ENCODE data around the gene TNS1. TPM values are rescaled to one million over a fixed set of nuclear protein-coding genes. Genes with fewer than 3 reads are reported as not detected.

TNS1 gene
- polyA plus RNA-seq, 1 experiment = 19.7 TPM

DNA sequence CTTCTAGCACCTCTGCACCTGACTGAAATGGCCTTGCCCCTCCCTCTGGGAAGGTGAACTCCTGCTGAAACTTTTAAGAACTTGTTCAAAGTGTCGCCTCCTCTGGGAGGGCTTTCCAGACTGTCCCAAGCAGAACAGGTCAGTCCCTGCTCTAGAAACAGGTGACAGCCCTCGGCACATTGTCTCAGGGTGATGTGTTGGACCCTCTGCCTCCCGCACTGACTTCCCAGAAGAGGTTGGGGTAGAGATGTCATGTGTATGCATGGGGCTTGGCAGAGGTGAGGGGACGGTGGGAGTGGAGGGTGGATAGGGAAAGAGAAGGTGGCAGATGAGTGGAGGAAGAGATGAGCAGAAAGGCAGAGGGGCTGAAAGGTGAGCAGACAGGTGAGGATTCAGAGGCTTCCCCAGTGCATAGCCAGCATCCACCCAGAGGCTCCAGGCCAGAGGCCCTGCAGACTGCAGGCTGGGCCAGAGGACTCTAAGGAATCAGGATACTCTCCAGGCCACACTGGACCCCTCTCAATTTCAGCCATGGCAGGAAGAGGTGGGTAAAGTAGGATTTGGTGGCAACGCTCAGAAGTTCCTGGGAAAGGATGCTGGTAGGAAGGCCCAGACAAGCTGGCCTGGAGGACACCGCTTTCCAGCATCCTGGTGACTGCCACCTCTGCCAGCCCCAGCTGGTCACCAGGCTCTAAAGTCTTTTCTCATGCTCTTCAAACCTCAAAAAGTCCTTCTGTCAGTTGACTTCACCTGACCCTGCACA lies 24.8 kb upstream of the TNS1 start:
- CTCF ChIA-PET = no interaction called here
- Histone ChIP-seq H3K4me3 (ENCODE audit: low read depth, low read length) (no peak overlapping the region), H3K9me3 (ENCODE audit: control insufficient read depth, insufficient read depth, low read length) (no peaks in the 10 kb centered on the region; the same call in 1 of the 2 replicates), H3K27me3 (ENCODE audit: control insufficient read depth, insufficient read depth, low read length) (peaks cover 4% of the 10 kb centered on the region), H3K27ac (ENCODE audit: low read depth, low read length) (no peak overlapping the region)
- no peak for DNase-seq (ENCODE audit: low read depth, low spot score)
- TF ChIP-seq, protein P1, sequence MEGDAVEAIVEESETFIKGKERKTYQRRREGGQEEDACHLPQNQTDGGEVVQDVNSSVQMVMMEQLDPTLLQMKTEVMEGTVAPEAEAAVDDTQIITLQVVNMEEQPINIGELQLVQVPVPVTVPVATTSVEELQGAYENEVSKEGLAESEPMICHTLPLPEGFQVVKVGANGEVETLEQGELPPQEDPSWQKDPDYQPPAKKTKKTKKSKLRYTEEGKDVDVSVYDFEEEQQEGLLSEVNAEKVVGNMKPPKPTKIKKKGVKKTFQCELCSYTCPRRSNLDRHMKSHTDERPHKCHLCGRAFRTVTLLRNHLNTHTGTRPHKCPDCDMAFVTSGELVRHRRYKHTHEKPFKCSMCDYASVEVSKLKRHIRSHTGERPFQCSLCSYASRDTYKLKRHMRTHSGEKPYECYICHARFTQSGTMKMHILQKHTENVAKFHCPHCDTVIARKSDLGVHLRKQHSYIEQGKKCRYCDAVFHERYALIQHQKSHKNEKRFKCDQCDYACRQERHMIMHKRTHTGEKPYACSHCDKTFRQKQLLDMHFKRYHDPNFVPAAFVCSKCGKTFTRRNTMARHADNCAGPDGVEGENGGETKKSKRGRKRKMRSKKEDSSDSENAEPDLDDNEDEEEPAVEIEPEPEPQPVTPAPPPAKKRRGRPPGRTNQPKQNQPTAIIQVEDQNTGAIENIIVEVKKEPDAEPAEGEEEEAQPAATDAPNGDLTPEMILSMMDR (IDR thresholded peaks at IDR 0.05; ENCODE audit: low read depth, low read length) = no peak
- POLR2A ChIA-PET = no interaction called here

DNA sequence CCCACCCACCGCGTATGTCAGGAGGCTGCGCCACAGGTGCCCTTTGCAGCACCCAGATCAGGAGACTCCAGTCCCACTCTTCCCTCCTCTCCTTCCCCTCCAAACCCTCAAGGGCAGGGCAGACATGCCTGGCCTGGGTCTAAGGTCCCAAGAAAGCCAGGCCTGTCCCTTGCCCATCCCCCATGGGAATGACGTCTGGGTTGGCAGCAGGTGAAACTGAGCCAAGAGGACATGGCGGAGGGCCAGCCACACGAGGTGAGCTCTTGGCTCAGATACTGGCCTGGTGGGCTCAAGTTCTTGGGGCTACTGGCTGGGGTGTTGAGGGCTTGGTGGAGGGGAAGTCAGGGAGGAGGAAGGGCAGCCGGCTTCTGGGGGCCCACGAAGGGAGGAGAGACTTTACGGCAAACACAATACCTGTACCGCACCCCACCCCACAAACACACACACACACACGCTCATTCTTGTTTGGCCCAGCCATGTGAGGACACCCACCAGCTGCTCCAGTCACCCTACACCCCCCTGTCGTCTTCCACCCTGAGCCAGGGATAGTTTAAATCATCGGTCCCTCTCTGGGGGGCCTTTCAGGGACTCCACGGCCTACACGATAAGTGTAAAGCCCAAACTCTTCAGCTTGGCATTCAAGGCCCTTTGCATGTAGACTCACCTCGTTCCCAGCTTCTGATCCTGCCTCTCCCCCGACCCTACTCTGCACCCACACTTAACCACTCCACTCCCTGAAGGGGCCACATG lies 24.1 kb upstream of the TNS1 start:
- Histone ChIP-seq H3K27ac (ENCODE audit: low read depth, low read length) (no peak overlapping the region), H3K9me3 (ENCODE audit: control insufficient read depth, insufficient read depth, low read length) (no peaks in the 10 kb centered on the region), H3K4me3 (ENCODE audit: low read depth, low read length) (no peak overlapping the region), H3K27me3 (ENCODE audit: control insufficient read depth, insufficient read depth, low read length) (peaks cover 4% of the 10 kb centered on the region)
- ChIA-PET POLR2A (no interaction called here), CTCF (no interaction called here)
- TF ChIP-seq, protein P1 (IDR thresholded peaks at IDR 0.05; ENCODE audit: low read depth, low read length) = no peak
- no peak for DNase-seq (ENCODE audit: low read depth, low spot score)

DNA sequence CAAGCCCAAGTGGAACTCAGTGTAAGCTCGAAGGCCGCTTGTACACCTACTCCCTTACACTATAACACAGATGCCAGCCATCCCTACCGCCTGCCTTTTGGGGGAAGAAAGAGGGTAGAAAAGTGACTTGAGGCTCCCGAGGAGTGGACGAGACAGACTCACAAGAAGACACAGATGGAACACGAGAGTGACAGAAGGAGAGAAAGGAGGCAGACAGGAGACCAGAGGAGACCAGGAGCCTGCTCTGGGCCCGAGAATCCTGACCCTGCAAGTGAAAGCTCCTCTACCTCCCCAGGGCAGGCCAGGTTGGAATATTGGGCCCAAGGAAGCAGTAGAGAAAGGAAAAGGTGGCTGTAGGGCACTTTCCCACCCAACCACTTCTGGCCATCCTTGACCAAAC lies 23.4 kb upstream of the TNS1 start:
- TF ChIP-seq, protein P1 (IDR thresholded peaks at IDR 0.05; ENCODE audit: low read depth, low read length) = no peak

DNA sequence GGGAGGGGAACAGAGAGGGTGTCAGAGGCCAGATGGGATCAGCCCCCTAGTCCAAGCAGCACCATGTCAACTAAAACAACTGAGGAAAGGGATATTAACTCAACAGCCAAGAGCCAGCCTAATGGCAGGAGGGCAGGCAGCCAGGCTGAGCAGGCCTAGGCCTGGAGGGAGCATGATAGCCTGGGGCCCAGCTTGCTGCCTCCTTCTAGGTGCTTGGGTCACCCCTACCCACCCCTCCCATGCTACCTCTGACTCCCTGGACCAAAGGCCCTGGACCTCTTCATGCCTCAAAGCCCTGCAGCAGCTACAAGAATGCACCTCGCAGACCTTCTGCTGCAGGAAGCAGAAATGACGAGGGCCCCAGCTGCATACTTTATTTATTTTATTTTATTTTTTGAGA lies 22.1 kb upstream of the TNS1 start:
- Histone ChIP-seq H3K9me3 (ENCODE audit: control insufficient read depth, insufficient read depth, low read length) (no peaks in the 10 kb centered on the region), H3K27ac (ENCODE audit: low read depth, low read length) (no peak overlapping the region), H3K27me3 (ENCODE audit: control insufficient read depth, insufficient read depth, low read length) (peaks cover 4% of the 10 kb centered on the region), H3K4me3 (ENCODE audit: low read depth, low read length) (no peak overlapping the region)
- ChIA-PET CTCF (no interaction called here), POLR2A (no interaction called here)
- DNase-seq (ENCODE audit: low read depth, low spot score) = no peak
- TF ChIP-seq, protein P1 (IDR thresholded peaks at IDR 0.05; ENCODE audit: low read depth, low read length) = no peak

More for the DNA sequence above, 23.4 kb upstream of the TNS1 start:
- no peak overlapping the region for H3K27ac ChIP-seq (ENCODE audit: low read depth, low read length)
- no peak for DNase-seq (ENCODE audit: low read depth, low spot score)
- ChIA-PET POLR2A (interaction anchor here (0.6 kb wide), 1 partner anchor 136 kb away, joined by 3 read pairs; no protein-coding TSS in a partner anchor), CTCF (no interaction called here)
- H3K9me3 ChIP-seq (ENCODE audit: control insufficient read depth, insufficient read depth, low read length) = no peaks in the 10 kb centered on the region
- peaks cover 4% of the 10 kb centered on the region for H3K27me3 ChIP-seq (ENCODE audit: control insufficient read depth, insufficient read depth, low read length)
- H3K4me3 ChIP-seq (ENCODE audit: low read depth, low read length) = no peak overlapping the region

DNA sequence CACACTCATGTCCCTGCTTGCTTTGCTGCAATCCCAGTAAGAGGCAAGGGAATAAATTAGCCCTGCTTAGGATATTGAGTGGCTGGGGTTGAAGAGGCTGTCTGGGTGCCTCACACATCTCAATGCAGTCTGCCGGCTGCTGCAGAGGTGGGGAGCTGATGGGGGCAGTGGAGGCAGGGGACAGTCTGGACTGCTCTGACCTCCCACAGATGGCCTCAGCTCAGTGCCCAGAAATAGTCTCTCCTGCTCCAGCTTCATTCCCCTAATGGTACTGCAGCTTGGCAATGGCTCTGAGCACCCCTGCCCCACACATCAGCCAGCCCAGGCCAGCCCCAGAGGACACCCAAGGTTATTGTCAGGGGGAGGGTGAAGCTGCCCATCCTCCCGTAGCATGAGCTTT lies 21.5 kb upstream of the TNS1 start:
- no peaks in the 10 kb centered on the region for H3K9me3 ChIP-seq (ENCODE audit: control insufficient read depth, insufficient read depth, low read length)
- POLR2A ChIA-PET = no interaction called here
- no peak overlapping the region for H3K27ac ChIP-seq (ENCODE audit: low read depth, low read length)
- DNase-seq (ENCODE audit: low read depth, low spot score) = no peak
- no peak overlapping the region for H3K4me3 ChIP-seq (ENCODE audit: low read depth, low read length)
- peaks cover 4% of the 10 kb centered on the region for H3K27me3 ChIP-seq (ENCODE audit: control insufficient read depth, insufficient read depth, low read length)
- TF ChIP-seq, protein P1 (IDR thresholded peaks at IDR 0.05; ENCODE audit: low read depth, low read length) = no peak
- CTCF ChIA-PET = no interaction called here

All from AG04450 (cell line).